IMR-90 (cell line): Measurements from ENCODE around the gene PDZD2. TPM values are rescaled to one million over a fixed set of nuclear protein-coding genes. Genes with fewer than 3 reads are reported as not detected.

Experiments
- ATAC-seq: fragments of 200-7000 bp; cut with Tn5 transposase; 2 replicates; pipeline ENCODE4 v1.9.1; 2020; ENCODE audit warnings: low read depth, mild to moderate bottlenecking, moderate library complexity
- BruUV-seq: library from RNA; stranded (reverse); fragments of 400-500 nt; replicated peaks from 2 replicates; lab custom pipeline; 2021; lab: Mats Ljungman, UMichigan
- CTCF ChIA-PET: fragments of 300-600 bp; formaldehyde crosslinking; extraction: SDS; loops from one replicate; lab custom pipeline; 2021; ENCODE audit warnings: antibody characterized with exemption; lab: Yijun Ruan, JAX
- POLR2A ChIA-PET: fragments of 300-600 bp; sonication (Branson Sonifier 250); formaldehyde crosslinking; loops from one replicate; lab custom pipeline; 2022; ENCODE audit warnings: antibody characterized with exemption; ENCODE audit not compliant: unreplicated experiment; lab: Charles Lee
- DNase-seq: peaks from one replicate; pipeline ENCODE4 v3.0.0; 2013
- H2AFZ ChIP-seq: replicated peaks from 2 replicates; pipeline ENCODE3; 2013; ENCODE audit warnings: low read length, mild to moderate bottlenecking; ENCODE audit not compliant: poor library complexity
- H2AK5ac ChIP-seq: 2 replicates; pipeline ENCODE4 v1.6.1; 2013; ENCODE audit warnings: low read depth, low read length, inconsistent platforms
- H2AK9ac ChIP-seq: replicated peaks from 2 replicates; pipeline ENCODE3; 2013; ENCODE audit warnings: mild to moderate bottlenecking, low read depth, low read length, moderate library complexity; ENCODE audit not compliant: poor library complexity
- H2BK120ac ChIP-seq: 2 replicates; pipeline ENCODE4 v1.6.1; 2013; ENCODE audit warnings: low read depth, low read length, inconsistent platforms
- H2BK15ac ChIP-seq: 3 replicates; pipeline ENCODE4 v1.6.1; 2013; ENCODE audit warnings: low read depth, low read length, inconsistent platforms
- H2BK20ac ChIP-seq: 2 replicates; pipeline ENCODE4 v1.6.1; 2013; ENCODE audit warnings: low read depth, mild to moderate bottlenecking, inconsistent platforms, low read length, moderate library complexity
- H2BK5ac ChIP-seq: 2 replicates; pipeline ENCODE4 v1.6.1; 2013; ENCODE audit warnings: mild to moderate bottlenecking, low read depth, low read length, inconsistent platforms; ENCODE audit not compliant: poor library complexity, severe bottlenecking
- H3K14ac ChIP-seq: replicated peaks from 2 replicates; pipeline ENCODE4 v1.6.1; 2013; ENCODE audit warnings: low read depth, low read length, inconsistent platforms
- H3K18ac ChIP-seq: 2 replicates; pipeline ENCODE4 v1.6.1; 2013; ENCODE audit warnings: low read depth, low read length, control low read depth
- H3K23ac ChIP-seq: 2 replicates; pipeline ENCODE4 v1.6.1; 2013; ENCODE audit warnings: low read depth, low read length, inconsistent platforms
- H3K27ac ChIP-seq: 2 replicates; pipeline ENCODE4 v1.5.1; 2013; ENCODE audit warnings: mild to moderate bottlenecking, control low read depth, low read length; ENCODE audit not compliant: insufficient read depth
- H3K27me3 ChIP-seq: 2 replicates; pipeline ENCODE4 v1.6.1; 2013; ENCODE audit warnings: low read length; ENCODE audit not compliant: control insufficient read depth, insufficient read depth
- H3K36me3 ChIP-seq: 2 replicates; pipeline ENCODE4 v1.6.1; 2013; ENCODE audit warnings: low read length, mixed read lengths; ENCODE audit not compliant: control insufficient read depth, insufficient read depth
- H3K4ac ChIP-seq: 2 replicates; pipeline ENCODE4 v1.6.1; 2013; ENCODE audit warnings: low read depth, low read length, inconsistent platforms
- H3K4me1 ChIP-seq: 2 replicates; pipeline ENCODE4 v1.6.1; 2013; ENCODE audit warnings: low read length, mixed read lengths; ENCODE audit not compliant: control insufficient read depth, insufficient read depth
- H3K4me2 ChIP-seq: 2 replicates; pipeline ENCODE4 v1.6.1; 2013; ENCODE audit warnings: low read depth, mild to moderate bottlenecking, control low read depth, low read length, moderate library complexity
- H3K4me3 ChIP-seq: 2 replicates; pipeline ENCODE4 v1.5.1; 2013; ENCODE audit warnings: low read depth, mild to moderate bottlenecking, control low read depth, low read length, moderate library complexity; ENCODE audit not compliant: insufficient read depth
- H3K56ac ChIP-seq: 2 replicates; pipeline ENCODE4 v1.6.1; 2013; ENCODE audit warnings: low read length, inconsistent platforms; ENCODE audit not compliant: insufficient read depth; ENCODE audit errors: extremely low read depth
- H3K79me1 ChIP-seq, 2 experiments: 2 replicates each; pipeline ENCODE4 v1.6.1; 2013; ENCODE audit warnings: low read length in 2 of 2, inconsistent platforms in 1 of 2, low read depth in 1 of 2
- H3K9ac ChIP-seq: 2 replicates; pipeline ENCODE4 v1.6.1; 2013; ENCODE audit warnings: low read depth, low read length, control low read depth
- H3K9me1 ChIP-seq: 2 replicates; pipeline ENCODE4 v1.6.1; 2013; ENCODE audit warnings: low read length, inconsistent platforms; ENCODE audit not compliant: insufficient read depth
- H3K9me3 ChIP-seq: 2 replicates; pipeline ENCODE4 v1.6.1; 2013; ENCODE audit warnings: low read length; ENCODE audit not compliant: control insufficient read depth, insufficient read depth
- H4K20me1 ChIP-seq: 2 replicates; pipeline ENCODE4 v1.6.1; 2013; ENCODE audit warnings: low read length, inconsistent platforms; ENCODE audit not compliant: insufficient read depth
- H4K5ac ChIP-seq: 2 replicates; pipeline ENCODE4 v1.6.1; 2013; ENCODE audit warnings: mild to moderate bottlenecking, low read depth, low read length, control low read depth
- H4K8ac ChIP-seq, 2 experiments: 2 replicates each; pipeline ENCODE4 v1.6.1; 2013; ENCODE audit warnings: low read depth in 2 of 2, low read length in 2 of 2, control low read depth in 1 of 2, inconsistent platforms in 1 of 2
- H4K91ac ChIP-seq: 2 replicates; pipeline ENCODE4 v1.6.1; 2013; ENCODE audit warnings: low read depth, low read length, inconsistent platforms; ENCODE audit not compliant: insufficient read depth
- BHLHE40 ChIP-seq: fragments of 150-350 bp; IDR thresholded peaks from 2 replicates; pipeline ENCODE4 v1.6.1; 2016; ENCODE audit warnings: mild to moderate bottlenecking, low read depth, low read length
- CEBPB ChIP-seq: IDR thresholded peaks from 2 replicates; pipeline ENCODE4 v1.6.1; 2012; ENCODE audit warnings: low read depth, low read length, improper control_type of control experiment
- CHD1 ChIP-seq: IDR thresholded peaks from 2 replicates; pipeline ENCODE4 v1.6.1; 2012; ENCODE audit warnings: low read depth, low read length, improper control_type of control experiment
- CTCF ChIP-seq: conservative IDR thresholded peaks from 2 replicates; pipeline ENCODE4 v1.5.1; 2012; ENCODE audit warnings: mild to moderate bottlenecking, low read depth, low read length, improper control_type of control experiment
- FOS ChIP-seq: fragments of 150-350 bp; IDR thresholded peaks from 2 replicates; pipeline ENCODE4 v1.6.1; 2016; ENCODE audit warnings: low read depth, low read length
- MAFK ChIP-seq: IDR thresholded peaks from 2 replicates; pipeline ENCODE4 v1.6.1; 2012; ENCODE audit warnings: low read depth, low read length, improper control_type of control experiment
- MAZ ChIP-seq: IDR thresholded peaks from 2 replicates; pipeline ENCODE4 v1.6.1; 2012; ENCODE audit warnings: low read depth, mild to moderate bottlenecking, low read length, improper control_type of control experiment, moderate library complexity, borderline replicate concordance
- MXI1 ChIP-seq: IDR thresholded peaks from 2 replicates; pipeline ENCODE4 v1.6.1; 2012; ENCODE audit warnings: low read depth, mild to moderate bottlenecking, low read length, moderate library complexity, borderline replicate concordance
- POLR2A ChIP-seq: IDR thresholded peaks from 2 replicates; pipeline ENCODE4 v1.6.1; 2012; ENCODE audit warnings: mild to moderate bottlenecking, low read depth, low read length
- RAD21 ChIP-seq: IDR thresholded peaks from 2 replicates; pipeline ENCODE4 v1.6.1; 2012; ENCODE audit warnings: low read length, improper control_type of control experiment
- RFX5 ChIP-seq: IDR thresholded peaks from 2 replicates; pipeline ENCODE4 v1.8.0; 2012; ENCODE audit warnings: low read depth, mild to moderate bottlenecking, low read length, moderate library complexity
- SMC3 ChIP-seq: fragments of 150-350 bp; IDR thresholded peaks from 2 replicates; pipeline ENCODE4 v1.6.1; 2016; ENCODE audit warnings: low read depth, mild to moderate bottlenecking, antibody characterized with exemption, low read length, moderate library complexity
- USF2 ChIP-seq: fragments of 150-350 bp; IDR thresholded peaks from 2 replicates; pipeline ENCODE4 v1.6.1; 2017; ENCODE audit warnings: mild to moderate bottlenecking, antibody characterized with exemption, low read length, low read depth
- WGBS, 2 experiments: methylation state at CpG; one replicate each; pipeline versions ENCODE4 v1.1.5 to v1.1.7; 2013; ENCODE audit warnings: missing lambda C conversion rate in 2 of 2; ENCODE audit not compliant: insufficient read length in 1 of 2; ENCODE audit errors: extremely low coverage in 2 of 2; 5-methylcytosine and 5-hydroxymethylcytosine counted together
- dilution Hi-C: fragments of 300-500 bp; cut with HindIII; formaldehyde crosslinking; loops from one replicate; pipeline ENCODE4 v1.14.3; 2018; ENCODE audit warnings: low sequenced_read_pairs; ENCODE audit not compliant: unreplicated experiment
- in situ Hi-C: fragments of 300-500 bp; cut with MboI; formaldehyde crosslinking; loops from 3 replicates; pipeline ENCODE4 v1.14.3; 2019; ENCODE audit warnings: low sequenced_read_pairs, inconsistent platforms, mixed read lengths
- intact Hi-C: fragments of 100-400 bp; cut with micrococcal nuclease; formaldehyde crosslinking; loops from 2 replicates; pipeline ENCODE4 v1.10.0; 2022
- polyA plus RNA-seq, 3 experiments: library from polyadenylated mRNA; depleted of rRNA; stranded (reverse); fragments of >200 nt; gene quantifications; 2 replicates each; pipeline ENCODE4 v1.2.3, GENCODE V29; 2012; ENCODE audit warnings: low replicate concordance in 1 of 3
- total RNA-seq: library from RNA; depleted of rRNA; stranded (reverse); fragments of >200 nt; gene quantifications from 2 replicates; pipeline ENCODE4 v1.2.3, GENCODE V29; 2012
- TF ChIP-seq, protein P1 (sequence below): fragments of 150-350 bp; IDR thresholded peaks from 2 replicates; pipeline ENCODE4 v1.6.1; 2016; ENCODE audit warnings: low read depth, mild to moderate bottlenecking, low read length, moderate library complexity, borderline replicate concordance

The PDZD2 gene
- total and polyA plus RNA-seq, 2 of the 4 experiments (the other 2 are of a cell fraction): under 0.01 to 0.02 TPM

DNA sequence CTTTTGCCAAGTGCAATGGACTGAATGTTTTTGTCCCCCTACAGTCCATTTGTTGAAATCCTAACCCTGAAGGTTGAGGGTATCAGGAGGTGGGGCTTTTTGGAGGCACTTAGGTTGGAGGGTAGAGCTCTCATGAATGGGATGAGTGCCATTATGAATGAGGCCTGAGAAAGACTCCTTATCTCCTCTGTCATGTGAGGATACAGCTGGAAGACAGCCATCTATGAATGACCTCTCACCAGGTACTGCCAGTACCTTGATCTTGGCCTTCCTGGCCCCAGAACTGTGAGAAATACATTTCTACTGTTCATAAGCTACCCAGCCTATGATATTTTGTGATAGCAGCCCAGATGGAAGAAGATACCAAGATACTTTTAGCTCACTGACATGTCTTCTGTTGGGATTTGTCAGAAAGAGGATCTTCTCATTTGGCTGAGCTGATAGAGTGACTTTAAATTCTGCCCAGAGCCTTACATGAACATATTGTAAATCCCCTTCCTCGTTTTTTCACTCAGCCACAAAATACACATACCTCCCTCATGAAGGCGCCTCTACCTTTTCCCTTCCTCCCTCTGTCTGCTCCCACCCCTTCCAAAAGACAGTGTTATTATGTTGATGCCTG lies 256.4 kb downstream of the PDZD2 start:
- H2BK120ac ChIP-seq: no peak overlapping the region
- H3K4ac ChIP-seq: no peak overlapping the region
- H3K14ac ChIP-seq: no peak overlapping the region
- ChIA-PET POLR2A (no interaction called here), CTCF (no interaction called here)
- H4K20me1 ChIP-seq: no peaks in the 10 kb centered on the region
- H2BK20ac ChIP-seq: no peak overlapping the region
- in situ Hi-C loops (no loop called here), dilution Hi-C loops (no loop called here), intact Hi-C loops (no loop called here)
- DNase-seq: no peak
- WGBS, 2 experiments: no CpG with 5 or more reads among the region's 2 CpGs
- H3K9me1 ChIP-seq: no peaks in the 10 kb centered on the region
- TF ChIP-seq RFX5: no peak
- TF ChIP-seq MAFK: no peak
- no peak for TF ChIP-seq MAZ
- TF ChIP-seq USF2: no peak
- no peak for TF ChIP-seq RAD21
- no peak for TF ChIP-seq CHD1
- no peak for TF ChIP-seq BHLHE40
- no peak for TF ChIP-seq MXI1
- TF ChIP-seq POLR2A: no peak
- TF ChIP-seq CTCF: no peak
- TF ChIP-seq FOS: no peak
- TF ChIP-seq SMC3: no peak
- no peak for TF ChIP-seq CEBPB
- TF ChIP-seq, protein P1, sequence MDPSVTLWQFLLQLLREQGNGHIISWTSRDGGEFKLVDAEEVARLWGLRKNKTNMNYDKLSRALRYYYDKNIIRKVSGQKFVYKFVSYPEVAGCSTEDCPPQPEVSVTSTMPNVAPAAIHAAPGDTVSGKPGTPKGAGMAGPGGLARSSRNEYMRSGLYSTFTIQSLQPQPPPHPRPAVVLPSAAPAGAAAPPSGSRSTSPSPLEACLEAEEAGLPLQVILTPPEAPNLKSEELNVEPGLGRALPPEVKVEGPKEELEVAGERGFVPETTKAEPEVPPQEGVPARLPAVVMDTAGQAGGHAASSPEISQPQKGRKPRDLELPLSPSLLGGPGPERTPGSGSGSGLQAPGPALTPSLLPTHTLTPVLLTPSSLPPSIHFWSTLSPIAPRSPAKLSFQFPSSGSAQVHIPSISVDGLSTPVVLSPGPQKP: no peak
- H2BK5ac ChIP-seq: no peak overlapping the region
- ATAC-seq: no peak
- H3K27me3 ChIP-seq: peaks cover 31% of the 10 kb centered on the region
- no peaks in the 10 kb centered on the region for H3K9me3 ChIP-seq
- no peak overlapping the region for H2BK15ac ChIP-seq
- no peaks in the 10 kb centered on the region for H3K36me3 ChIP-seq
- H2AK5ac ChIP-seq: no peak overlapping the region
- no peak overlapping the region for H3K56ac ChIP-seq
- H3K4me3 ChIP-seq: no peak overlapping the region
- no peak overlapping the region for H3K4me2 ChIP-seq
- H3K4me1 ChIP-seq: no peaks in the 10 kb centered on the region
- H3K23ac ChIP-seq: no peak overlapping the region
- BruUV-seq: no TSS peak
- H4K5ac ChIP-seq: no peak overlapping the region
- H3K18ac ChIP-seq: no peak overlapping the region
- H3K27ac ChIP-seq: no peak overlapping the region
- no peak overlapping the region for H4K8ac ChIP-seq
- H3K79me1 ChIP-seq: no peaks in the 10 kb centered on the region
- no peak overlapping the region for H3K9ac ChIP-seq
- H4K91ac ChIP-seq: no peak overlapping the region
- no peak overlapping the region for H2AK9ac ChIP-seq
- no peak overlapping the region for H2AFZ ChIP-seq
